Islet of Langerhans (tissue), 1 donor: ENCODE results near the gene STARD8.
"Not testable (repeated sequence)": the region's sequence is repeated elsewhere in the genome, so short reads cannot be mapped to it uniquely, and the experiment has no call there.

Experiments used
- FAIRE-seq: peaks from one replicate; lab custom pipeline; 2011; peaks lifted over from hg19 to GRCh38; lab: Jason Lieb, UNC

STARD8 gene

DNA sequence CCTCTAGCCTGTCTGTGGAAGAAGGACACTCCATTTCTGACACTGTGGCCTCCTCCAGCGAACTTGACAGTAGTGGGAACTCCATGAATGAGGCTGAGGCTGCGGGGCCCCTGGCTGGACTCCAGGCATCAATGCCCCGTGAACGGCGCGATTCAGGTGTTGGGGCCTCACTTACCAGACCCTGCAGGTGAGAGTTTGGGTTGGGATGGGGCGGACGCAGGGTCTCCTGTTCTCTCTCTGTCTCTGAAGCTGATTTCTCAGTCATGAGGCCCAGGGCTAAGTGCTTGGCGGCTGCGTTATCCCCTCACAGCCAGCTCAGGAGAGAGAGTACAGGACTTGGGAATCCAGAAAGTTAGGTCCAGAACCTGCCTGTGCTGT lies 71.0 kb downstream of the STARD8 start:
- FAIRE-seq = no peak

DNA sequence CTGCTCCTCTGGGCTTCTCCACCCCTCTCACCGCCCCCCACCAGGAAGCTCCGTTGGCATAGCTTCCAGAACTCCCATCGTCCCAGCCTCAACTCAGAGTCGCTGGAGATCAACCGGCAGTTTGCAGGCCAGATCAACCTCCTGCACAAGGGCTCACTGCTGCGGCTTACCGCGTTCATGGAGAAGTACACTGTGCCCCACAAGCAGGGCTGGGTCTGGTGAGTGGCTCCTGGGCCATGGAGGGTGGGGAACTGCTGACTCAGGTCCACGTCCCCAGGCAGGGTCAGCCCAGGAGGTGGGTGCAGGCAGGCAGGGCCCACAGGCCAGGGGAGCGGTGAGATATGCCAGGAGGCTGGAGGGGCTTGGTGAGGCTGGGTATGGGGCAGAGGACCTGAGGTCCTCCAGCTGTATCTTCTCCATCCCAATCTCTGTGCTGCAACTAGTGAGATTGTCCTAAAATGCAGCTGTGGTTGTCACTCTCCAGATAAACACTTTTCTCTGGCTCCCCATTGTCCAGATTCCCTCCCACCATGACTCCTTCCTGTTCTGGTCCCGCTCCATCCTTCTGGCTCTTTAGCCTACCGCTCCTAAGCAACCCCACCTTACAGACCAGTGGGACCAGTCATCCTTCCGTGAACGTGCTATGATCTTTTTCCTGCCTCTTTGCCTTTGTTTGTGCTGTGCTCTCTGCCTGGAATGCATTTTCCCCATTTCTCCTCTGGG lies 71.9 kb downstream of the STARD8 start:
- FAIRE-seq = no peak

DNA sequence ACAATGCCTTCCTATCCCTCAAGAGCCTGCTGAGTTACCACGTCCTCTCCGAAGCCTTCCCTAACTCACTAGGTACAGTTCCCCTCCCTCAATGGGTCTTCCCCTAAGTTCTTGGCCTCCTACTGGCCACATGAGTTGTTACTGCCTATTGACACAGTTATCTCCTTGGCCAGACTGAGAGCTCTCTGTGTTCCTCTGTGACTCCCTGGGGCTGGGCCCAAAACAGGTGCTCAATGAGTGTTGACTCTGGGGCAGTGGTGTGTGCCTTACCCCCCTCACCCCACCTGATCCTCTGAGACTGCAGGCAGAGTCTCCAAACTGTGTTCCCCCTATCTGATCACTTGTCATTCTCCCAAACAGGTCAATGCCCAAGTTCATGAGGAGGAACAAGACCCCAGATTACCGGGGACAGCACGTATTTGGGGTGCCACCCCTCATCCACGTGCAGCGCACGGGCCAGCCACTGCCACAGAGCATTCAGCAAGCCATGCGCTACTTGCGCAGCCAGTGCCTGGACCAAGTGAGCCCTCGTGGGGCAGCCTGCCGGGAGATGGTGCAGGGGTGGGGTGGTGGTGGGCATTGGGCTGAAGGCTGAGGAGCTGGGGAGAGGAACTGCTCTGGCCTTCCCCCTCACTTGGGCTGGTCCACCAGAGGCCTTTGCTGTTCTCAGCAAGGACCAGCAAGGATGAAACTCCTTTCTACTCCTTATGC lies 72.6 kb downstream of the STARD8 start:
- no peak for FAIRE-seq

DNA sequence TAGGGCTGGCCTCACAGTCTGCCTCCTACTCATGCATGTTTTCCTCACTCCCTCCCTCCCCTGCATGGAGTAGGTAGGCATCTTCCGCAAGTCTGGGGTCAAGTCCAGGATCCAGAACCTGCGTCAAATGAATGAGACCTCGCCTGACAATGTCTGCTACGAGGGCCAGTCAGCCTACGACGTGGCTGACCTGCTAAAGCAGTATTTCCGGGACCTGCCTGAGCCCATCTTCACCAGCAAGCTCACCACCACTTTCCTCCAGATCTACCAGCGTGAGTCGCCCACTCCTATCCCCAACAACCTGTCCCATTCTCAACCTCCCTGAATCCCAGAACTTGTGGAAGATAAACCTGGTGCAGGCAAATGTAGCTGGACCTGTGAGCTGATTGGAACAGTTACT lies 73.4 kb downstream of the STARD8 start:
- FAIRE-seq = no peak

DNA sequence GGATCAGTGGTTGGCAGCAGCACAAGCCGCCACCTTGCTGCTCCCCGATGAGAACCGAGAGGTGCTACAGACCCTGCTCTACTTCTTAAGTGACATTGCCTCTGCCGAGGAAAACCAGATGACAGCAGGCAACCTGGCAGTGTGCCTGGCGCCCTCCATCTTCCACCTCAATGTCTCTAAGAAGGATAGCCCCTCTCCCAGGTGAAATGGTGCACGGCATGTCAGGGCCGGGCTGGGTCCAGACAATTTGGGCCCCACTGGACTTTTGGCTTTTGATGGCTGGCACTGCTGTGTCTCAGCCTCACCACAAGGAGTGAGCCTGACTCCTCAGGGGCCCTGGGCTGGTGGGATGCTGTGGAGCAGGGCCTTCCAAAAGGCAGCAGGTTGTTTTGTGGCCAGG lies 74.1 kb downstream of the STARD8 start:
- no peak for FAIRE-seq

DNA sequence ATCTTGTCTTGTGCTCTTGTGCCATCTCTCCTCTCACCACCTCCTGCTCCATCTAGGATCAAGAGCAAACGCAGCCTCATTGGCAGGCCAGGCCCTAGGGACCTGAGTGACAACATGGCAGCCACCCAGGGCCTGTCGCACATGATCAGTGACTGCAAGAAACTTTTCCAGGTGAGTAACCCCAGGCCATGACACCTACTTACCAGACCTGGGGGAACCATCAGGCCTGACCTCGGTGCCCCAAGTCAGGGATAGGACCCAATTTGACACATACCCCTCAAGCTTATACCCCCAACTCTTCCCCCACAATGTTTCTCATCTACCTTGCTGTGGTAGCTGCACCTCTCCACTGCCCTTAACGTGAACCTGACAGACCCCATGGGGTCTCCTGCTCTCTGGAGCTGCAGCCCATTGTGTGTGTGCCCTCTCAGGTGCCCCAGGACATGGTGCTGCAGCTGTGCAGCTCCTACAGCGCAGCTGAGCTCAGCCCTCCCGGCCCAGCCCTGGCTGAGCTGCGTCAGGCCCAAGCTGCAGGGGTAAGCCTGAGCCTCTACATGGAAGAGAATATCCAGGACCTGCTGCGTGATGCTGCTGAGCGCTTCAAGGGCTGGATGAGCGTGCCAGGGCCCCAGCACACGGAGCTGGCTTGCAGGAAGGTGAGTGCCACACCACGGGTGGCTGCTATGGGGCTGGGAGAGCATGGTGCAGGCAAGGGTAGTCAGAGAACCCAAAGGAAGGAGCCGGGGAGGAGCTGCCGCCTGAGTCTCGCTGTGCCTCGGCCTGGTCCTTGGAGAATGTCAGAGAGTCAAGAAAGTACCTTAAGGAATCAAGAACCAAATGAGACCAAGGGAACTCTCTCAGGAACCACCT lies 74.8 kb downstream of the STARD8 start:
- FAIRE-seq = no peak

DNA sequence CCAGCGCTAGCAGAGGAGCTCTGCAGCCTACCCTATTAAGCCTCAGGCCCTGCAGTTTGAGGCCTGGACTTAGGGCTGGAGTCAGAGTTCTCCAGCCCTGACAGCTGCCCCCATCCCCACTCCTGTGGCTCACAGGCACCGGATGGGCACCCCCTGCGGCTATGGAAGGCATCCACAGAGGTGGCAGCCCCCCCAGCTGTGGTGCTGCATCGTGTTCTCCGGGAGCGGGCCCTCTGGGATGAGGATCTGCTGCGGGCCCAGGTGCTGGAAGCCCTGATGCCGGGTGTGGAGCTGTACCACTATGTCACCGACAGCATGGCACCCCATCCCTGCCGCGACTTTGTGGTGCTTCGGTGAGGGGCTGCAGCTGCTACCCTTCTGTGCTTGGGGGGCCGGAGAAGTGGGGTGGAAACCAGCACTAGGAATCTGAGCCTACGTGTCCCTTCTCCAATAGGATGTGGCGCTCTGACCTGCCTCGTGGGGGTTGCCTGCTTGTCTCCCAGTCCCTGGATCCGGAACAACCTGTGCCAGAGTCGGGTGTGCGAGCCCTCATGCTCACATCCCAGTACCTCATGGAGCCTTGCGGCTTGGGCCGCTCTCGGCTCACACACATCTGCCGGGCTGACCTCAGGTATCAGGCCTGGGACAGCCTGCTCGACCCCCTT lies 76.2 kb downstream of the STARD8 start:
- no peak for FAIRE-seq

DNA sequence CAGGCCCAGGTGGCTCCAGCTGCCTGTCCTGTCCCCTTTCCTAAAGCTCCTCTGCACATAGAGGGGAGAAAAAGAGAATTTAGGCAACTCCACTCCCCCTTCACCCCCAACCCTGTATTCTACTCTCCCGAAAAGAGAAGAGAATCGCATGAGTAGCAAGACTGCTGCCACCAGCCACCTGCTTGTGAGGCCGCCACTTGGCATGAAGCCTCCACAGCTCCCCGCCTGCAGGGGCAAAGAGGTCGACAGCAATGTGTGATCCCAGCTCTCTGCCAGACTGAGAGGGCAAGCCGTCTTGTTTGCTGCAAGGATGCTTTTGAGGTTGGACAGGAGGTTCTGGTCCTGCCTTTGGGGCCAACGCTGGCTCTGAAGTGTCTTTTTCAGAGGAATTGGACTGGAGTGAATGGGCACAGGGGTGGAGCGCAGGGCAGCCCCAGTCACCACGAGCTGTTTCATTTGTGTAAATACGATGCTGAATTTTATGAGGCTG lies 77.1 kb downstream of the STARD8 start:
- no peak for FAIRE-seq

DNA sequence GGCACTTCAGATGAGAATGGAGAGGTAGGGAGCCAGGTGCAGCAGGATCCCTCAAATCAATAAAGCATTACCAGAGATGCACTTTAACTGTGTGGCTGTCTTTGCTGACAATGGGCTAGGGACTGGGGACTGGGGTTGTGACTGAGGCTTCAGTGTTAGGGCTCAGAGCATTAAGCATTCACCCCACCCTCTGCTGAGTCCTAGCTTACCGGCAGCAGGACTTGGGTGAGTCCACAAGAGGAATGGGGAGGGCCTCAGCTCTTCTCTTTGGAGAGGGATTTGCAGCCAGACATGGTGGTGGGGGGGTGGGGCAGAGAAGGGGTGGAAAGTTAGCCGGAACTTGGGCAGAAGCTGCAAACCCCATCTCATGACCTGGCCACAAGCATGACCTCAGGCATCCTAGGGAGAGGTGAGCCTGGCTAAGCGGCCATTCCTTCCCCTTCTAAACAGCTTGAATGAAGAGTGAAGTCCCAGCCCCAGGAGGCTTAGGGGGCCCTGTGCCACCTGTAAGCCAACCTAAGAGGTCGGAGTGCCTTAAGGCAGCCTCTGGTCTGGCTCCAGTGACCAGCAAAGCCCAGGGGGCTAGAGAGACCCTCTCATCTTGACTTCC lies 78.4 kb downstream of the STARD8 start:
- no peak for FAIRE-seq

DNA sequence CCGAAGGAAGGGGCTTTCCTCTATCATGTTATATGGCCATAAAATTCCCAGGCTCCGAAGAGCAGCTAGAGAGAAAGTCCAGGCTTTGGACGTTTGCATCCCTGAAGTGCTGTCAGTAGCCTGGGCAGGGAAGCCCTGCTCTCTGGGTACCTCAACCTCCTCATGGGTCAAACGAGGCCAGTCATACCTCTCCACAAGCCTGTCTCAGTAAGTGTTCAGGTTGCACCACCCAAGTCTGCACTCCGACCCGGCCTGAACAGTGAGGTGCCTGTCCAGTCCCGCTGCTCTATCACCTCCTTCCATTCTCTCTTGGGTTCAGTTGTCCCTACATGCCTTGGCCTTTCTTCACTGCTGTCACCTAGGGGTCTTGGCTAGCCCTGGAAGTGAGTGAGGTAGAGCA lies 78.9 kb downstream of the STARD8 start:
- FAIRE-seq = no peak

DNA sequence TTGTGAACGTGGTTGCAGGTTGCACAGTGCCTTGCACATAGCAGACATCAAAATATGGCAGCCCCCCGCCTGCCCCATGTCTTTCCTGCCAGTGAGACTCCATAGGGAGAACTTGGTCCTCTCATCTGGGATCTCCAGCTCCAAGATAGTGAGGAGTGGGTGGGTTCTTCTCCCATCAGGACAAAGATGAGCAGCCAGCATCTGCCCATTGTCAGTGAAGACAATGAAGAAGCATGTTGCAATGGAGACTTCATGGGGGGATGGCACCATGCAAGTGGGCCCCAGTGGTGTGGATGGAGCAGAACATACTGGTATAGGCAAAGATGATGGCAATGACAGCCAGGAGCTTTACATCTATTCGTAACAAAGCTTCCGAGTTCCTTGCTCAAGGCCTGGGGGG lies 80.2 kb downstream of the STARD8 start:
- FAIRE-seq = no peak

DNA sequence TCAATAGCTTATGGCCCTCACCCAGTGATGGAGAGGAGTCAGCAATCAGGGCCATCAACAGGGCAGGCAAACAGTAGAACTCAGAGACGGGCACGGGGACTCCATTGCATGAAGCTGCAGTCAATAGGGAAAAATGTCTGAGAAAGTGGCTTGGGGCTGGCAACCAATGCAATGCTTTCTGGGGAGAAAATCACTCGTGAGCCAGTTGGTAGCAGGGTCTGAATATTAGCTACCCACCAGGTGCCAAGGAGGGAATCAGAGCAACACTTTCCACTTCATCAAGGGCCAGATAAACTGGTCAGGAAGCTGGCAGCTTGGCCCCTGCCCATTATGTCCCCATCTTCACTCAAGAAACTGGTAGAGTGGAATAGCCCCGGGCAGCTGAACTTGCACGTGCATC lies 80.7 kb downstream of the STARD8 start:
- no peak for FAIRE-seq

DNA sequence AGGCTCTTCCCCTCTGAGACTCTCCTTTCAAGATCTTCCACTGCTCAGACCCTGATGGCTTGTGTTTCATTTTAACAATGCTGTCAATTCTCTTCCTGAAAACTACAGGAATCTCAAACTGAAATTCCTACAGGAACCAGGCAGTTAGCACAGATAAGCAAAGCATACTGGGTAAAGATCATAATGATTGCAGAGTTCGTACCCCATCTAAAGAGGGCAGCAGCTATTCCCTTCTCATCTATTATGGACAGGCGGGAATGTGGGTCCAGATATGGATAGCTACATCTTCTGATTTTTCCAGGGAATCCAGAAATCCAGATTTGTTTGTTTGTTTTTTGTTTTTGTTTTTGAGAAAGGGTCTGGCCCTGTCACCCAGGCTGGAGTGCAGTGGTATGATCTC lies 83.8 kb downstream of the STARD8 start:
- FAIRE-seq = no peak

DNA sequence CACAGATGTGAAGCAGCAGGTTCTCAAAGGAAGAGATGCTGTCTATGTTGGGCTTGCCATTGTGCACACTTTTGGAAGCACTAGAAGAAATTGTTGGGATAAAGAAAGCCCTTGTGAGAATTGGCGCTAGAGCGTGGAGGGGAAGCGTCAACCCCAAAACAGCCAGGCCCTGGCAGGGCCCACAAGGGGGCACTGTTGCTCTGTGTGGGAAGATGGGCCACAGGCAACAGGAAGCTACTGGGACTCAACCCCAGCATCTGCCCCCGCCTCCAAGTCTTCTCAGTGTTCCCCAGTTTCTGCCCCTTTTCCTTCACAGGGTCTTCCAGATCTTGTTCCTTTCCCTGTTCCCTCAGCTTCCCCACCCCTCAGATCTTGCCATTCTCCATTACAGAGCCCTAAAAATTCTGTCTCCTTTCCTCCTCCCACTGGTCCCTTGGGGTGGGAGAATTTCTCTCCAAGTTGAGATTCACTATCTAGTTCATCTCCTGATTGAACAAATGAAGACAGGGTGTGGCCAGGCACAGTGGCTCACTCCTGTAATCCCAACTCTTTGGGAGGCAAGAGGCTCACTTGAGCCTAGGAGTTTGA lies 85.5 kb downstream of the STARD8 start:
- FAIRE-seq = no peak

DNA sequence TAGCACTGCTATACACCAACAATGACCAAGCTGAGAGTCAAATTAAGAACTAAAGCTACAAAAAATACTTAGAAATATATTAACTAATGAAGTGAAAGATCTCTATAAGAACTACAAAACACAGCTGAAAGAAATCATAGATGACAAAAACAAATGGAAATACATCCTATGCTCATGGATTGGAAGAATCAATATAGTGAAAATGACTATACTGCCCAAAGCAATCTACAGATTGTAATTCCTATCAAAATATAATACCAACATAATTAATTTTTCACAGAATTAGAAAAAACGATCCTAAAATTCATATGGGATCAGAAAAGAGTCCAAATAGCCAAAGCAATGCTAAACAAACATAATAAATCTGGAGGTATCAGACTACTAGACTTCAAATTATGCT lies 87.8 kb downstream of the STARD8 start:
- no peak for FAIRE-seq

DNA sequence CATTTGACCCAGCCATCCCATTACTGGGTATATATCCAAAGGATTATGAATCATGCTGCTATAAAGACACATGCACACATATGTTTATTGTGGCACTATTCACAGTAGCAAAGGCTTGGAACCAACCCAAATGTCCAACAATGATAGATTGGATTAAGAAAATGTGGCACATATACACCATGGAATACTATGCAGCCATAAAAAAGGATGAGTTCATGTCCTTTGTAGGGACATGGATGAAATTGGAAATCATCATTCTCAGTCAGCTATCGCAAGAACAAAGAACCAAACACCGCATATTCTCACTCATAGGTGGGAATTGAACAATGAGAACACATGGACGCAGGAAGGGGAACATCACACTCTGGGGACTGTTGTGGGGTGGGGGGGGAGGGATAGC lies 94.4 kb downstream of the STARD8 start:
- FAIRE-seq = not testable (repeated sequence)

DNA sequence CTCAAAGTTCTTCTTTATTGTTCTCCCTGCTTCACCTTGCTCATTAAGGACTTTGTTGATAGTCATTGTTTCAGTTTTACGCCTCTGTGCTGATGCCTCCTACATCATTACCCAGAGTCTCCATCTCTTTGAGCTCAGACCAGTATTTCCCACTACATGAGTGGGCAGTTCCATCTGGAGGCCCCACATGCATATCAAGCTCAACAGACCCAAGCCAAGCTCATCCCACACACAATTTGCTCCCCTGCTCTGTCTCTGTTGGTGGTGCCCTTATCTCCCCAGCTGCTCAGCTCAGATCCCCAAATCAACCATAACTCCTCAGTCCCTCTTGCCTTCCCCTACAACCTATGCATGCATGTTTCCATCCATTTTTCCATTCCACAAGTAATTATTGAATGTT lies 96.3 kb downstream of the STARD8 start:
- FAIRE-seq = no peak

DNA sequence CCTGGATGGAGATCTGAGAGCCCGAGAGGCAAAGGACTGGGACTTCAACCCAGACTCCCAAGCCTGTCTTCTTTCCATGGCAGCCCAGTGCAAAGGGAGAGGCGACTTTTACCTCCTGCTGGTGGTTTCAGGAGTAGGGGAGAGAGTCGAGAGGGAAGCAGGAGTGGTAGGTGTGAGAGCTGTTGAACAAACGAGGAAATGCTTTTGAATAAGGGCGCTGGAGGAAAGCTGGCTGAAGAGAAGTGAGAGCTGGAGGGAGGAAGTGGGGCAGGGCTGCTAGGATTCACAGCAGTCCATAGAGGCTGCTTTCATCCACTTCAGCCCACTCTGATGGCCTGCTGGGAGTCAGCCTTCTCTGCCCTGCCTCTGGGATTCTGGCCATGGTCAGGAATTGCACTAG lies 99.5 kb downstream of the STARD8 start:
- FAIRE-seq = no peak

DNA sequence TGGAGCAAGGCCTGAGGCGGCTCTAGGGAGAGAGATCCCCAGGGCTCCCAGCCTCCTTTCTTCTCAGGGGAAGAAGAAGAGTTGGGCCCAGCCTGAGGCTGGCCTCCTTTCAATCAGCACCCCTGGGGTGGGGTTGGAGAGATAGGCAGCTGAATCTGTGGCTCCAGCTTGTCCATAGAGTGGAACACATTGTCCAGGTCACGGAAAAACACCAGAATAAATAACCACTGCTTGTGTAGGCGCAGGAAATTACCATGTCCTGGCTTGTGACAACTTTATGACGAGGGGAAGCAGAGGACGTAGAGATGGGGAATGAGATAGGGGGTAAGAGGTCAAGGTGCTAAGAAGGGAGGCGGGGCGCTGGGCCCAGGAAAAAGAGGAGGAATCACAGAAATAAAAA lies 100.6 kb downstream of the STARD8 start:
- no peak for FAIRE-seq

DNA sequence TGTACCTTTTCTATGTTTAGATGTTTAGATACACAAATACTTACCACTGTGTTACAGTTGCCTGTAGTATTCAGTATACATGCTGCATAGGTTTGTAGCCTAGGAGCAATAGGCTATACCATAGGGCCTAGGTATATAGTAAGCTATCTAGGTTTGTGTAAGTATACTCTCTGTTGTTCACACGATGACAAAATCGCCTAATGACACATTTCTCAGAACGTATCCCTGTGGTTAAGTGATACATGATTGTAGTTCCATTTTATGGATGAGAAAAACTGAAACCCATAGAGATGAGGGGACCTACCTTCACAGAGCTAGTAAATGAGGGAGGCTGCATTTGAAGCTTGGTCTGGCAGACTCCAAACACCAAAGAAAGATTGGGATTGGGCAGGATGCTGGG lies 102.0 kb downstream of the STARD8 start:
- no peak for FAIRE-seq

DNA sequence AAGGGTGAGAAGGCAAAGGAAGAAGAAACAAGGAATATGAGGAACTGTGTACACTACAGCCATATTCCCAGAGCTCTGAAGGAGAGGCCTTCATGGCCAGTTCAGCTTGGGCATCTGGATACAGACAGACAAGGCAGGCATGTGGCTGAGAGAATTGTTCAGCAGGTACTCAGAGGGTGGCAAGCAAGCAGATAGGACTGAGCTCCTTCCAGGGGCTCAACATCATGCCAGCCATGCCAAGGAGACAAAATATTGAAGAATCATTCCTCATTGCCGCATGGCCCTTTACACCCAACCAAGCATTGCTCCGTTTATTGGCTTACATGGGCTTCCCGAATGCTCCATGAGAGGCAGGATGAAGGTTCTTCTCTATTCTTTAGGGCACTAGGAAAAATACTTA lies 102.8 kb downstream of the STARD8 start:
- no peak for FAIRE-seq

DNA sequence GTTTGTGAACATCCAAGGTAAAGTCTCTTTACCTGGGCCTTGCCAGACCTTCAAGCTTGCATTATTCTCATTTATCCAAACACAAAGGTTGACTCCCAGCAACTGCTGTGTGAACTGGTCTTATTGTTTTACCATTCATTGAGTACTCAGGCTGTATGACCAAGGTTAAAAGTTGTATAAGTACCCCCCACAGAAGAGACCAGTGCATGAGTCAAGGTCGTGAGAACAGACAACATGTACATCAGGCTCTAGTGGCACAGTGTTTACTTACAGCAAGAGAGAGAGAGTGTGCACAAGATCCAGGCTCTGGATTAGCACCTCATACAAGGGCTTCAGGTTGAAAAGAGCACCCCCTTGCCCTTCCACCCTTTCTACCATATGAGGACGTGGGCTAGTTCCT lies 103.9 kb downstream of the STARD8 start:
- FAIRE-seq = no peak
